ENCODE data around the gene LIFR.

- TF ChIP-seq ATF2 (tag by site-specific recombination; IDR thresholded peaks at IDR 0.05; ENCODE audit: low read depth): no peak
- no peak for TF ChIP-seq ELK4 (IDR thresholded peaks at IDR 0.05; ENCODE audit: borderline replicate concordance, low read depth, low read length)
- TF ChIP-seq CTCF (tag by site-specific recombination; IDR thresholded peaks at IDR 0.05): no peak
- no peak for TF ChIP-seq ZSCAN5A (tag by site-specific recombination; IDR thresholded peaks at IDR 0.05)
- TF ChIP-seq ZNF138 (tag by site-specific recombination; IDR thresholded peaks at IDR 0.05; ENCODE audit: borderline replicate concordance): no peak
Measured at GRCh38 chr5:38533286-38534155, 22.9 kb downstream of the LIFR start.
